K562 (cell line): Measurements from ENCODE around the gene EVA1B. TPM values are rescaled to one million over a fixed set of nuclear protein-coding genes. Genes with fewer than 3 reads are reported as not detected.

Experiments
- CHCHD3 ChIP-seq: fragments of 250-450 bp; sonication (Bioruptor Pico); IDR thresholded peaks from 2 replicates; pipeline ENCODE4 v2.1.2; 2022; ENCODE audit warnings: mild to moderate bottlenecking
- PPARD ChIP-seq: fragments of 250-450 bp; sonication (Bioruptor Pico); IDR thresholded peaks from 2 replicates; pipeline ENCODE4 v1.8.0; 2022; ENCODE audit warnings: inconsistent platforms, mild to moderate bottlenecking, moderate library complexity
- TCF7 ChIP-seq: sonication (generic); IDR thresholded peaks from 2 replicates; pipeline ENCODE4 v1.6.1; 2016; ENCODE audit warnings: antibody characterized with exemption, borderline replicate concordance
- TEAD1 ChIP-seq, 2 experiments: fragments of 450-650 bp in 1 of 2; sonication (generic) in 1 of 2; formaldehyde crosslinking; IDR thresholded peaks; 2 replicates each; pipeline versions ENCODE4 v1.4.0 to v1.8.0; 2020 to 2022; ENCODE audit warnings: mild to moderate bottlenecking in 2 of 2, missing genetic modification reagents in 1 of 2
- THRAP3 ChIP-seq: fragments of 450-650 bp; IDR thresholded peaks from 2 replicates; pipeline ENCODE4 v1.6.1; 2016; ENCODE audit warnings: mild to moderate bottlenecking, inconsistent platforms, borderline replicate concordance
- TRIM28 ChIP-seq: fragments of 450-650 bp; IDR thresholded peaks from 2 replicates; pipeline ENCODE4 v1.6.1; 2017
- ZFP30 ChIP-seq: fragments of 250-450 bp; sonication (Bioruptor Pico); IDR thresholded peaks from 2 replicates; pipeline ENCODE4 v1.8.0; 2022; ENCODE audit warnings: moderate library complexity, mild to moderate bottlenecking, inconsistent platforms, borderline replicate concordance
- polyA plus RNA-seq, 8 experiments: library from polyadenylated mRNA; depleted of rRNA in 4 of 8; stranded (reverse) in 5 of 8; unstranded in 3 of 8; fragments of >200 nt; fragmentation: Nextera tagmentation in 2 of 8; fragmentation: Illumina TruSeq in 1 of 8; extraction: Ambion mirVana in 2 of 8; extraction: Trizol in 1 of 8; gene quantifications; 2 replicates each; pipeline versions ENCODE4 v1.2.1 to v1.2.3, GENCODE V29; 2011 to 2014; ENCODE audit warnings: inconsistent platforms in 1 of 8, missing spikeins in 1 of 8
- total RNA-seq, 7 experiments: library from RNA; depleted of rRNA in 6 of 7; stranded (reverse); fragments of >200 nt in 6 of 7; fragmentation: Illumina TruSeq in 2 of 7; extraction: Trizol in 2 of 7; gene quantifications; 2 replicates each; pipeline versions ENCODE4 v1.2.1 to v1.2.3, GENCODE V29; 2011 to 2021; ENCODE audit warnings: low replicate concordance in 1 of 7
- TF ChIP-seq, protein P1 (sequence below): fragments of 450-650 bp; IDR thresholded peaks from 2 replicates; pipeline ENCODE4 v1.7.1; 2018; ENCODE audit warnings: mild to moderate bottlenecking, low read depth; ENCODE audit not compliant: partially characterized antibody
- TF ChIP-seq, protein P2 (sequence below): sonication (generic); formaldehyde crosslinking; IDR thresholded peaks from 2 replicates; pipeline ENCODE4 v1.8.0; 2023; ENCODE audit warnings: mild to moderate bottlenecking, missing genetic modification reagents
- TF ChIP-seq, protein P3 (sequence below): sonication (generic); formaldehyde crosslinking; IDR thresholded peaks from 2 replicates; pipeline ENCODE4 v1.8.0; 2022; ENCODE audit warnings: mild to moderate bottlenecking, missing genetic modification reagents, borderline replicate concordance
- TF ChIP-seq, protein P4 (sequence below), 2 experiments: IDR thresholded peaks; 2 replicates each; pipeline ENCODE4 v1.6.1; 2012; ENCODE audit warnings: improper control_type of control experiment in 2 of 2, low read depth in 2 of 2, low read length in 2 of 2, borderline replicate concordance in 1 of 2
- TF ChIP-seq, protein P5 (sequence below), 2 experiments: fragments of 450-650 bp in 1 of 2; sonication (generic) in 1 of 2; formaldehyde crosslinking in 1 of 2; IDR thresholded peaks in 1 of 2; conservative IDR thresholded peaks in 1 of 2; 2 replicates each; pipeline versions ENCODE4 v1.6.1 to v1.8.1; 2016 to 2023; ENCODE audit warnings: mild to moderate bottlenecking in 2 of 2, moderate library complexity in 2 of 2, inconsistent platforms in 1 of 2, missing genetic modification reagents in 1 of 2
- TF ChIP-seq, protein P6 (sequence below): fragments of 250-450 bp; sonication (Bioruptor Pico); IDR thresholded peaks from 2 replicates; pipeline ENCODE4 v1.4.0; 2020; ENCODE audit warnings: mild to moderate bottlenecking

Gene EVA1B
- total and polyA plus RNA-seq, 9 of the 15 experiments (the other 6 are each of a cell fraction or from before 2014, with no cell fraction given) = 0.08 to 65.7 (median 2.4) TPM

DNA sequence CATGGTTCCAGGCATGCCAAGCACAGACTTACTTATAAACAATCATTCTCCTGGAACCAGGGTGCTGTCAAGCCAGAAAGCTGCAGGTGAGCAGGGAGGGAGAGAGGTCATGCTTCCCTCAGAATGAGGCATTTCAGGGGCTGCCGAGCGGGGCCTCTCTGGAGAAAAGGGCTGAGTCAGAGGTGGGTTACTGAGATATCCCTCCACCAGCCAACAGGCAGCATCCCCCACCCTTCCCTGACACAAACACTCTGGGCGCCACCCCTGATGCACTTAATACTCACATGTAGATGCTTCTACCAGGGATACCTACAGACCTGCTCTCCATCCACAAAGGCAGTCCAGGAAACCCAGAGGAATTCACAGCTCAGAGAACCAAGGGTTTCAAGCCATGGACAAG, 49.2 kb upstream of the EVA1B start (continued):
- TF ChIP-seq, protein P1, sequence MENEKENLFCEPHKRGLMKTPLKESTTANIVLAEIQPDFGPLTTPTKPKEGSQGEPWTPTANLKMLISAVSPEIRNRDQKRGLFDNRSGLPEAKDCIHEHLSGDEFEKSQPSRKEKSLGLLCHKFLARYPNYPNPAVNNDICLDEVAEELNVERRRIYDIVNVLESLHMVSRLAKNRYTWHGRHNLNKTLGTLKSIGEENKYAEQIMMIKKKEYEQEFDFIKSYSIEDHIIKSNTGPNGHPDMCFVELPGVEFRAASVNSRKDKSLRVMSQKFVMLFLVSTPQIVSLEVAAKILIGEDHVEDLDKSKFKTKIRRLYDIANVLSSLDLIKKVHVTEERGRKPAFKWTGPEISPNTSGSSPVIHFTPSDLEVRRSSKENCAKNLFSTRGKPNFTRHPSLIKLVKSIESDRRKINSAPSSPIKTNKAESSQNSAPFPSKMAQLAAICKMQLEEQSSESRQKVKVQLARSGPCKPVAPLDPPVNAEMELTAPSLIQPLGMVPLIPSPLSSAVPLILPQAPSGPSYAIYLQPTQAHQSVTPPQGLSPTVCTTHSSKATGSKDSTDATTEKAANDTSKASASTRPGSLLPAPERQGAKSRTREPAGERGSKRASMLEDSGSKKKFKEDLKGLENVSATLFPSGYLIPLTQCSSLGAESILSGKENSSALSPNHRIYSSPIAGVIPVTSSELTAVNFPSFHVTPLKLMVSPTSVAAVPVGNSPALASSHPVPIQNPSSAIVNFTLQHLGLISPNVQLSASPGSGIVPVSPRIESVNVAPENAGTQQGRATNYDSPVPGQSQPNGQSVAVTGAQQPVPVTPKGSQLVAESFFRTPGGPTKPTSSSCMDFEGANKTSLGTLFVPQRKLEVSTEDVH = no peak
- TF ChIP-seq, protein P2, sequence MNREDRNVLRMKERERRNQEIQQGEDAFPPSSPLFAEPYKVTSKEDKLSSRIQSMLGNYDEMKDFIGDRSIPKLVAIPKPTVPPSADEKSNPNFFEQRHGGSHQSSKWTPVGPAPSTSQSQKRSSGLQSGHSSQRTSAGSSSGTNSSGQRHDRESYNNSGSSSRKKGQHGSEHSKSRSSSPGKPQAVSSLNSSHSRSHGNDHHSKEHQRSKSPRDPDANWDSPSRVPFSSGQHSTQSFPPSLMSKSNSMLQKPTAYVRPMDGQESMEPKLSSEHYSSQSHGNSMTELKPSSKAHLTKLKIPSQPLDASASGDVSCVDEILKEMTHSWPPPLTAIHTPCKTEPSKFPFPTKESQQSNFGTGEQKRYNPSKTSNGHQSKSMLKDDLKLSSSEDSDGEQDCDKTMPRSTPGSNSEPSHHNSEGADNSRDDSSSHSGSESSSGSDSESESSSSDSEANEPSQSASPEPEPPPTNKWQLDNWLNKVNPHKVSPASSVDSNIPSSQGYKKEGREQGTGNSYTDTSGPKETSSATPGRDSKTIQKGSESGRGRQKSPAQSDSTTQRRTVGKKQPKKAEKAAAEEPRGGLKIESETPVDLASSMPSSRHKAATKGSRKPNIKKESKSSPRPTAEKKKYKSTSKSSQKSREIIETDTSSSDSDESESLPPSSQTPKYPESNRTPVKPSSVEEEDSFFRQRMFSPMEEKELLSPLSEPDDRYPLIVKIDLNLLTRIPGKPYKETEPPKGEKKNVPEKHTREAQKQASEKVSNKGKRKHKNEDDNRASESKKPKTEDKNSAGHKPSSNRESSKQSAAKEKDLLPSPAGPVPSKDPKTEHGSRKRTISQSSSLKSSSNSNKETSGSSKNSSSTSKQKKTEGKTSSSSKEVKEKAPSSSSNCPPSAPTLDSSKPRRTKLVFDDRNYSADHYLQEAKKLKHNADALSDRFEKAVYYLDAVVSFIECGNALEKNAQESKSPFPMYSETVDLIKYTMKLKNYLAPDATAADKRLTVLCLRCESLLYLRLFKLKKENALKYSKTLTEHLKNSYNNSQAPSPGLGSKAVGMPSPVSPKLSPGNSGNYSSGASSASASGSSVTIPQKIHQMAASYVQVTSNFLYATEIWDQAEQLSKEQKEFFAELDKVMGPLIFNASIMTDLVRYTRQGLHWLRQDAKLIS (CRISPR knock-in tag) = no peak
- TF ChIP-seq, protein P3, sequence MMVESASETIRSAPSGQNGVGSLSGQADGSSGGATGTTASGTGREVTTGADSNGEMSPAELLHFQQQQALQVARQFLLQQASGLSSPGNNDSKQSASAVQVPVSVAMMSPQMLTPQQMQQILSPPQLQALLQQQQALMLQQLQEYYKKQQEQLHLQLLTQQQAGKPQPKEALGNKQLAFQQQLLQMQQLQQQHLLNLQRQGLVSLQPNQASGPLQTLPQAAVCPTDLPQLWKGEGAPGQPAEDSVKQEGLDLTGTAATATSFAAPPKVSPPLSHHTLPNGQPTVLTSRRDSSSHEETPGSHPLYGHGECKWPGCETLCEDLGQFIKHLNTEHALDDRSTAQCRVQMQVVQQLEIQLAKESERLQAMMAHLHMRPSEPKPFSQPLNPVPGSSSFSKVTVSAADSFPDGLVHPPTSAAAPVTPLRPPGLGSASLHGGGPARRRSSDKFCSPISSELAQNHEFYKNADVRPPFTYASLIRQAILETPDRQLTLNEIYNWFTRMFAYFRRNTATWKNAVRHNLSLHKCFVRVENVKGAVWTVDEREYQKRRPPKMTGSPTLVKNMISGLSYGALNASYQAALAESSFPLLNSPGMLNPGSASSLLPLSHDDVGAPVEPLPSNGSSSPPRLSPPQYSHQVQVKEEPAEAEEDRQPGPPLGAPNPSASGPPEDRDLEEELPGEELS (CRISPR knock-in tag) = no peak
- TF ChIP-seq ZFP30 (CRISPR knock-in tag) (no peak), TCF7 (no peak), TRIM28 (no peak), THRAP3 (no peak), CHCHD3 (CRISPR knock-in tag) (no peak), TEAD1 (CRISPR knock-in tag; IDR thresholded peaks at IDR 0.05) (no peak), PPARD (CRISPR knock-in tag) (no peak)
- TF ChIP-seq, protein P4, sequence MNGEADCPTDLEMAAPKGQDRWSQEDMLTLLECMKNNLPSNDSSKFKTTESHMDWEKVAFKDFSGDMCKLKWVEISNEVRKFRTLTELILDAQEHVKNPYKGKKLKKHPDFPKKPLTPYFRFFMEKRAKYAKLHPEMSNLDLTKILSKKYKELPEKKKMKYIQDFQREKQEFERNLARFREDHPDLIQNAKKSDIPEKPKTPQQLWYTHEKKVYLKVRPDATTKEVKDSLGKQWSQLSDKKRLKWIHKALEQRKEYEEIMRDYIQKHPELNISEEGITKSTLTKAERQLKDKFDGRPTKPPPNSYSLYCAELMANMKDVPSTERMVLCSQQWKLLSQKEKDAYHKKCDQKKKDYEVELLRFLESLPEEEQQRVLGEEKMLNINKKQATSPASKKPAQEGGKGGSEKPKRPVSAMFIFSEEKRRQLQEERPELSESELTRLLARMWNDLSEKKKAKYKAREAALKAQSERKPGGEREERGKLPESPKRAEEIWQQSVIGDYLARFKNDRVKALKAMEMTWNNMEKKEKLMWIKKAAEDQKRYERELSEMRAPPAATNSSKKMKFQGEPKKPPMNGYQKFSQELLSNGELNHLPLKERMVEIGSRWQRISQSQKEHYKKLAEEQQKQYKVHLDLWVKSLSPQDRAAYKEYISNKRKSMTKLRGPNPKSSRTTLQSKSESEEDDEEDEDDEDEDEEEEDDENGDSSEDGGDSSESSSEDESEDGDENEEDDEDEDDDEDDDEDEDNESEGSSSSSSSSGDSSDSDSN (IDR thresholded peaks at IDR 0.05; ENCODE audit: borderline replicate concordance in 1 of 2, low read depth in 2 of 2, low read length in 2 of 2) = no peak
- TF ChIP-seq, protein P5, sequence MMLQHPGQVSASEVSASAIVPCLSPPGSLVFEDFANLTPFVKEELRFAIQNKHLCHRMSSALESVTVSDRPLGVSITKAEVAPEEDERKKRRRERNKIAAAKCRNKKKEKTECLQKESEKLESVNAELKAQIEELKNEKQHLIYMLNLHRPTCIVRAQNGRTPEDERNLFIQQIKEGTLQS (IDR thresholded peaks at IDR 0.05) = 0 out of 2 replicates have a peak, but pooled peaks have one; percentile 12
- TF ChIP-seq, protein P5 (CRISPR knock-in tag; conservative IDR thresholded peaks at IDR 0.05) = no peak
- TF ChIP-seq, protein P6, sequence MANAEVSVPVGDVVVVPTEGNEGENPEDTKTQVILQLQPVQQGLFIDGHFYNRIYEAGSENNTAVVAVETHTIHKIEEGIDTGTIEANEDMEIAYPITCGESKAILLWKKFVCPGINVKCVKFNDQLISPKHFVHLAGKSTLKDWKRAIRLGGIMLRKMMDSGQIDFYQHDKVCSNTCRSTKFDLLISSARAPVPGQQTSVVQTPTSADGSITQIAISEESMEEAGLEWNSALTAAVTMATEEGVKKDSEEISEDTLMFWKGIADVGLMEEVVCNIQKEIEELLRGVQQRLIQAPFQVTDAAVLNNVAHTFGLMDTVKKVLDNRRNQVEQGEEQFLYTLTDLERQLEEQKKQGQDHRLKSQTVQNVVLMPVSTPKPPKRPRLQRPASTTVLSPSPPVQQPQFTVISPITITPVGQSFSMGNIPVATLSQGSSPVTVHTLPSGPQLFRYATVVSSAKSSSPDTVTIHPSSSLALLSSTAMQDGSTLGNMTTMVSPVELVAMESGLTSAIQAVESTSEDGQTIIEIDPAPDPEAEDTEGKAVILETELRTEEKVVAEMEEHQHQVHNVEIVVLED (CRISPR knock-in tag) = no peak
